ENCODE results near the gene MACROD1.

DNA sequence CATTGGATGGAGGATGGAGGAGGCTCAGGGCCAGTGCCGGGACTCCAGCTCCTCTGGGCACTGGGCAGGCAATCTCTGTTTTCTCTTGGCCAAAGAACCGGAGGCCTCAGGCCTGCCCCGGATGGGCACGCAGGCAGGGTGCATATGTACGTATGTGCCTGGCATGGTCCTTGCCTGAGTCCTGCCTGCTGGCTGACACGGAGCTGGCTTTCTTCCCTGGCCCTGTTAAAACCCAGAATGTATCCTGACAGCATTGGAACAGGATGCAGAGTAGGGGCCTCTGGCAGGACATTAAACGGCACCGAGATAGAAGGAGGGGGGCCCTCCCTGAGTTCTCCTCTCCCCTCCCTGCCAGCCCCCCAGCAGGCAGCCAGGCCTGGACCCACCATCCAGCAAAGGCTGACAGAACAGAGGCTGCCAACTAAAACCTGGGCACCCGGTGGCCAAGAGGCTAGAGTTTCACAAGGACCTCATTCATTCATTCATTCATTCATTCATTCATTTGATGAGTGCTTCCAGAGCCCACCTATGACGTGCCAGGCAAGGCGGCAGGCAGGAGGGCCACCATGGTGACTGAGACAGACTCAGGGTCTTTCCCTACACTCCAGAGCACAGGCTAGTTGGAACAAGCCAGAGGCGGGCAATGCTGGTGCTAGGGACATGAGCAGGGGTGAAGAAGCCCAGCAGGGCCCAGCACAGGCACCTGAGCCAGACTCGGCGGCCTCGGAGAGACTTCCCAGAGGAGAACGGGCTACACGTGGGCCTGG lies 101.4 kb downstream of the MACROD1 start:
- no peak for TF ChIP-seq POLR2A (IDR thresholded peaks at IDR 0.05)
- TF ChIP-seq, protein P1, sequence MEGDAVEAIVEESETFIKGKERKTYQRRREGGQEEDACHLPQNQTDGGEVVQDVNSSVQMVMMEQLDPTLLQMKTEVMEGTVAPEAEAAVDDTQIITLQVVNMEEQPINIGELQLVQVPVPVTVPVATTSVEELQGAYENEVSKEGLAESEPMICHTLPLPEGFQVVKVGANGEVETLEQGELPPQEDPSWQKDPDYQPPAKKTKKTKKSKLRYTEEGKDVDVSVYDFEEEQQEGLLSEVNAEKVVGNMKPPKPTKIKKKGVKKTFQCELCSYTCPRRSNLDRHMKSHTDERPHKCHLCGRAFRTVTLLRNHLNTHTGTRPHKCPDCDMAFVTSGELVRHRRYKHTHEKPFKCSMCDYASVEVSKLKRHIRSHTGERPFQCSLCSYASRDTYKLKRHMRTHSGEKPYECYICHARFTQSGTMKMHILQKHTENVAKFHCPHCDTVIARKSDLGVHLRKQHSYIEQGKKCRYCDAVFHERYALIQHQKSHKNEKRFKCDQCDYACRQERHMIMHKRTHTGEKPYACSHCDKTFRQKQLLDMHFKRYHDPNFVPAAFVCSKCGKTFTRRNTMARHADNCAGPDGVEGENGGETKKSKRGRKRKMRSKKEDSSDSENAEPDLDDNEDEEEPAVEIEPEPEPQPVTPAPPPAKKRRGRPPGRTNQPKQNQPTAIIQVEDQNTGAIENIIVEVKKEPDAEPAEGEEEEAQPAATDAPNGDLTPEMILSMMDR (IDR thresholded peaks at IDR 0.05): no peak
